Measurements from ENCODE around the gene GIMAP5.

GIMAP5 gene

GRCh38 chr7:150778014-150778737 lies 41.0 kb downstream of the GIMAP5 start:
- no peak for DNase-seq

- DNase-seq, result peak; percentile 91
Observed at GRCh38 chr7:150778738-150779301, 41.6 kb downstream of the GIMAP5 start.

- DNase-seq, result no peak
Observed at GRCh38 chr7:150780292-150780691, 43.1 kb downstream of the GIMAP5 start.

- DNase-seq, result no peak
Observed at GRCh38 chr7:150781103-150781502, 43.9 kb downstream of the GIMAP5 start.

- DNase-seq, result no peak
Observed at GRCh38 chr7:150781961-150782360, 44.7 kb downstream of the GIMAP5 start.

GRCh38 chr7:150784120-150784736 lies 47.0 kb downstream of the GIMAP5 start:
- no peak for DNase-seq

- DNase-seq, result no peak
Observed at GRCh38 chr7:150784954-150785353, 47.7 kb downstream of the GIMAP5 start.

GRCh38 chr7:150787321-150788281 lies 50.4 kb downstream of the GIMAP5 start:
- DNase-seq, result no peak

GRCh38 chr7:150788474-150789269 lies 51.5 kb downstream of the GIMAP5 start:
- no peak for DNase-seq

GRCh38 chr7:150790416-150791075 lies 53.3 kb downstream of the GIMAP5 start:
- no peak for DNase-seq

GRCh38 chr7:150791304-150791703 lies 54.1 kb downstream of the GIMAP5 start:
- DNase-seq, result no peak

GRCh38 chr7:150791746-150792452 lies 54.7 kb downstream of the GIMAP5 start:
- DNase-seq, result no peak

Measured in activated effector memory CD4-positive, alpha-beta T cell treated with anti-CD3 and anti-CD28 coated beads, Interleukin-2, amount 50 U/mL, for 16 hours (primary cell).